ENCODE data around the gene SPRYD7. TPM values are rescaled to one million over a fixed set of nuclear protein-coding genes. Genes with fewer than 3 reads are reported as not detected.
"Not testable (repeated sequence)": the region's sequence is repeated elsewhere in the genome, so short reads cannot be mapped to it uniquely, and the experiment has no call there.

SPRYD7 gene
- total RNA-seq, 1 donor = 2.2 TPM

- Histone ChIP-seq H3K9me3 (ENCODE audit: low read depth, low read length) (no peaks in the 10 kb centered on the region), H3K27me3 (ENCODE audit: insufficient read depth, low read length) (no peaks in the 10 kb centered on the region)
Observed at GRCh38 chr13:49939321-49939720, 3.2 kb upstream of the SPRYD7 start.

GRCh38 chr13:49938921-49939320, 2.8 kb upstream of the SPRYD7 start:
- no peaks in the 10 kb centered on the region for H3K9me3 ChIP-seq (ENCODE audit: low read depth, low read length)
- H3K4me3 ChIP-seq (ENCODE audit: low read length) = no peak overlapping the region
- H3K4me1 ChIP-seq (ENCODE audit: insufficient read depth, low read length) = peaks cover 22% of the 10 kb centered on the region
- H3K27me3 ChIP-seq (ENCODE audit: insufficient read depth, low read length) = no peaks in the 10 kb centered on the region

More at GRCh38 chr13:49939321-49939720, 3.2 kb upstream of the SPRYD7 start:
- Histone ChIP-seq H3K4me3 (ENCODE audit: low read length) (no peak overlapping the region), H3K4me1 (ENCODE audit: insufficient read depth, low read length) (peaks cover 22% of the 10 kb centered on the region)

- Histone ChIP-seq H3K4me3 (ENCODE audit: low read length) (no peak overlapping the region), H3K4me1 (ENCODE audit: insufficient read depth, low read length) (peaks cover 22% of the 10 kb centered on the region), H3K27me3 (ENCODE audit: insufficient read depth, low read length) (no peaks in the 10 kb centered on the region), H3K9me3 (ENCODE audit: low read depth, low read length) (no peaks in the 10 kb centered on the region)
Observed at GRCh38 chr13:49938314-49938713, 2.2 kb upstream of the SPRYD7 start.

- peaks cover 22% of the 10 kb centered on the region for H3K4me1 ChIP-seq (ENCODE audit: insufficient read depth, low read length)
- H3K4me3 ChIP-seq (ENCODE audit: low read length) = peak overlapping the region; percentile 93
- H3K27me3 ChIP-seq (ENCODE audit: insufficient read depth, low read length) = no peaks in the 10 kb centered on the region
- H3K9me3 ChIP-seq (ENCODE audit: low read depth, low read length) = no peaks in the 10 kb centered on the region
Observed at GRCh38 chr13:49936968-49937273, 781 bp upstream of the SPRYD7 start.

GRCh38 chr13:49935171-49936074, 717 bp downstream of the SPRYD7 start:
- no peaks in the 10 kb centered on the region for H3K27me3 ChIP-seq (ENCODE audit: insufficient read depth, low read length)
- H3K4me3 ChIP-seq (ENCODE audit: low read length) = peak overlapping the region; percentile 93
- peaks cover 22% of the 10 kb centered on the region for H3K4me1 ChIP-seq (ENCODE audit: insufficient read depth, low read length)
- no peaks in the 10 kb centered on the region for H3K9me3 ChIP-seq (ENCODE audit: low read depth, low read length)

- H3K9me3 ChIP-seq (ENCODE audit: low read depth, low read length) = no peaks in the 10 kb centered on the region
- H3K4me3 ChIP-seq (ENCODE audit: low read length) = no peak overlapping the region
- peaks cover 22% of the 10 kb centered on the region for H3K4me1 ChIP-seq (ENCODE audit: insufficient read depth, low read length)
- no peaks in the 10 kb centered on the region for H3K27me3 ChIP-seq (ENCODE audit: insufficient read depth, low read length)
Observed at GRCh38 chr13:49933511-49933910, 2.6 kb downstream of the SPRYD7 start.

GRCh38 chr13:49932868-49933267, 3.3 kb downstream of the SPRYD7 start:
- H3K9me3 ChIP-seq (ENCODE audit: low read depth, low read length) = no peaks in the 10 kb centered on the region
- H3K27me3 ChIP-seq (ENCODE audit: insufficient read depth, low read length) = no peaks in the 10 kb centered on the region
- no peak overlapping the region for H3K4me3 ChIP-seq (ENCODE audit: low read length)
- peaks cover 18% of the 10 kb centered on the region for H3K4me1 ChIP-seq (ENCODE audit: insufficient read depth, low read length)

- no peak overlapping the region for H3K4me3 ChIP-seq (ENCODE audit: low read length)
- no peaks in the 10 kb centered on the region for H3K9me3 ChIP-seq (ENCODE audit: low read depth, low read length)
- H3K27me3 ChIP-seq (ENCODE audit: insufficient read depth, low read length) = no peaks in the 10 kb centered on the region
- peaks cover 11% of the 10 kb centered on the region for H3K4me1 ChIP-seq (ENCODE audit: insufficient read depth, low read length)
Observed at GRCh38 chr13:49932066-49932465, 4.1 kb downstream of the SPRYD7 start.

GRCh38 chr13:49927755-49928154, 8.4 kb downstream of the SPRYD7 start:
- H3K9me3 ChIP-seq (ENCODE audit: low read depth, low read length) = no peaks in the 10 kb centered on the region
- H3K4me3 ChIP-seq (ENCODE audit: low read length) = no peak overlapping the region
- H3K27me3 ChIP-seq (ENCODE audit: insufficient read depth, low read length) = no peaks in the 10 kb centered on the region
- no peaks in the 10 kb centered on the region for H3K4me1 ChIP-seq (ENCODE audit: insufficient read depth, low read length)

GRCh38 chr13:49925881-49926418, 10.2 kb downstream of the SPRYD7 start:
- H3K27me3 ChIP-seq (ENCODE audit: insufficient read depth, low read length) = no peaks in the 10 kb centered on the region
- no peaks in the 10 kb centered on the region for H3K4me1 ChIP-seq (ENCODE audit: insufficient read depth, low read length)
- H3K9me3 ChIP-seq (ENCODE audit: low read depth, low read length) = no peaks in the 10 kb centered on the region
- no peak overlapping the region for H3K4me3 ChIP-seq (ENCODE audit: low read length)

GRCh38 chr13:49922301-49922700, 13.8 kb downstream of the SPRYD7 start:
- H3K4me1 ChIP-seq (ENCODE audit: insufficient read depth, low read length) = no peaks in the 10 kb centered on the region
- no peaks in the 10 kb centered on the region for H3K9me3 ChIP-seq (ENCODE audit: low read depth, low read length)
- no peaks in the 10 kb centered on the region for H3K27me3 ChIP-seq (ENCODE audit: insufficient read depth, low read length)
- no peak overlapping the region for H3K4me3 ChIP-seq (ENCODE audit: low read length)

GRCh38 chr13:49920969-49921368, 15.2 kb downstream of the SPRYD7 start:
- not testable (repeated sequence) for H3K4me3 ChIP-seq (ENCODE audit: low read length); H3K4me1 ChIP-seq (ENCODE audit: insufficient read depth, low read length); H3K27me3 ChIP-seq (ENCODE audit: insufficient read depth, low read length); H3K9me3 ChIP-seq (ENCODE audit: low read depth, low read length)

- H3K4me1 ChIP-seq (ENCODE audit: insufficient read depth, low read length); H3K9me3 ChIP-seq (ENCODE audit: low read depth, low read length); H3K27me3 ChIP-seq (ENCODE audit: insufficient read depth, low read length); H3K4me3 ChIP-seq (ENCODE audit: low read length): not testable (repeated sequence)
Observed at GRCh38 chr13:49918106-49918505, 18.0 kb downstream of the SPRYD7 start.

GRCh38 chr13:49914947-49915346, 21.2 kb downstream of the SPRYD7 start:
- Histone ChIP-seq H3K4me3 (ENCODE audit: low read length) (no peak overlapping the region), H3K27me3 (ENCODE audit: insufficient read depth, low read length) (no peaks in the 10 kb centered on the region), H3K9me3 (ENCODE audit: low read depth, low read length) (no peaks in the 10 kb centered on the region), H3K4me1 (ENCODE audit: insufficient read depth, low read length) (no peaks in the 10 kb centered on the region)

GRCh38 chr13:49908637-49909036, 27.5 kb downstream of the SPRYD7 start:
- H3K4me1 ChIP-seq (ENCODE audit: insufficient read depth, low read length) = no peaks in the 10 kb centered on the region
- H3K4me3 ChIP-seq (ENCODE audit: low read length) = no peak overlapping the region
- H3K9me3 ChIP-seq (ENCODE audit: low read depth, low read length) = no peaks in the 10 kb centered on the region
- H3K27me3 ChIP-seq (ENCODE audit: insufficient read depth, low read length) = no peaks in the 10 kb centered on the region

All from mononuclear cell (primary cell).